GM19468 (cell line): ENCODE measurements around the gene CCDC81.
"Not testable (repeated sequence)": the region's sequence is repeated elsewhere in the genome, so short reads cannot be mapped to it uniquely, and the experiment has no call there.

Source experiments
- ATAC-seq: cut with Tn5 transposase; IDR thresholded peaks from one replicate; pipeline ENCODE4 v1.9.1; 2021; ENCODE audit warnings: mild to moderate bottlenecking, moderate library complexity, moderate number of reproducible peaks; ENCODE audit not compliant: unreplicated experiment; ENCODE audit errors: extremely low read depth

CCDC81 gene

GRCh38 chr11:86433361-86434095 lies 58.8 kb downstream of the CCDC81 start:
- not testable (repeated sequence) for ATAC-seq

GRCh38 chr11:86435711-86436110 lies 61.0 kb downstream of the CCDC81 start:
- no peak for ATAC-seq

GRCh38 chr11:86438685-86439084 lies 64.0 kb downstream of the CCDC81 start:
- ATAC-seq, result no peak

- ATAC-seq, result no peak
Measured at GRCh38 chr11:86440305-86440716, 65.6 kb downstream of the CCDC81 start.

- no peak for ATAC-seq
Measured at GRCh38 chr11:86440843-86441242, 66.2 kb downstream of the CCDC81 start.

GRCh38 chr11:86442420-86442819 lies 67.7 kb downstream of the CCDC81 start:
- no peak for ATAC-seq

GRCh38 chr11:86442827-86443226 lies 68.1 kb downstream of the CCDC81 start:
- ATAC-seq, result no peak

GRCh38 chr11:86443415-86443814 lies 68.7 kb downstream of the CCDC81 start:
- ATAC-seq, result no peak

GRCh38 chr11:86444981-86445380 lies 70.3 kb downstream of the CCDC81 start:
- ATAC-seq, result no peak

- ATAC-seq, result no peak
Measured at GRCh38 chr11:86446163-86446923, 71.7 kb downstream of the CCDC81 start.

GRCh38 chr11:86446924-86447285 lies 72.2 kb downstream of the CCDC81 start:
- ATAC-seq, result no peak

GRCh38 chr11:86447763-86448480 lies 73.2 kb downstream of the CCDC81 start:
- no peak for ATAC-seq

GRCh38 chr11:86449993-86450629 lies 75.4 kb downstream of the CCDC81 start:
- ATAC-seq, result no peak

GRCh38 chr11:86453290-86454030 lies 78.8 kb downstream of the CCDC81 start:
- ATAC-seq, result no peak

- ATAC-seq, result no peak
Measured at GRCh38 chr11:86456075-86456939, 81.6 kb downstream of the CCDC81 start.

GRCh38 chr11:86458294-86459001 lies 83.8 kb downstream of the CCDC81 start:
- no peak for ATAC-seq

GRCh38 chr11:86459002-86459385 lies 84.3 kb downstream of the CCDC81 start:
- ATAC-seq, result no peak

- ATAC-seq, result no peak
Measured at GRCh38 chr11:86459682-86460460, 85.2 kb downstream of the CCDC81 start.
